HEK293T (cell line): ENCODE measurements around the gene MEGF9.

Experiments
- BHLHE40 ChIP-seq: fragments of 450-650 bp; IDR thresholded peaks from 2 replicates; pipeline ENCODE4 v1.6.1; 2016; ENCODE audit warnings: mild to moderate bottlenecking, moderate library complexity, borderline replicate concordance
- FOXA1 ChIP-seq: fragments of 450-650 bp; IDR thresholded peaks from 2 replicates; pipeline ENCODE4 v1.6.1; 2016; ENCODE audit warnings: mild to moderate bottlenecking
- FOXK2 ChIP-seq: fragments of 450-650 bp; IDR thresholded peaks from 2 replicates; pipeline ENCODE4 v1.6.1; 2016; ENCODE audit warnings: mild to moderate bottlenecking
- FOXM1 ChIP-seq: fragments of 450-650 bp; IDR thresholded peaks from 2 replicates; pipeline ENCODE4 v1.6.1; 2017; ENCODE audit warnings: mild to moderate bottlenecking, borderline replicate concordance
- L3MBTL2 ChIP-seq: fragments of 450-650 bp; conservative IDR thresholded peaks from 2 replicates; pipeline ENCODE4 v1.6.1; 2016; ENCODE audit warnings: mild to moderate bottlenecking
- NFRKB ChIP-seq: fragments of 450-650 bp; IDR thresholded peaks from 2 replicates; pipeline ENCODE4 v1.6.1; 2016; ENCODE audit warnings: mild to moderate bottlenecking, moderate library complexity
- SP1 ChIP-seq: fragments of 450-650 bp; IDR thresholded peaks from 2 replicates; pipeline ENCODE4 v1.6.1; 2017
- SUZ12 ChIP-seq: fragments of 450-650 bp; IDR thresholded peaks from 2 replicates; pipeline ENCODE4 v1.6.1; 2016; ENCODE audit warnings: mild to moderate bottlenecking
- TARDBP ChIP-seq: fragments of 450-650 bp; IDR thresholded peaks from 2 replicates; pipeline ENCODE4 v1.6.1; 2016
- ZNF384 ChIP-seq: fragments of 450-650 bp; IDR thresholded peaks from 2 replicates; pipeline ENCODE4 v1.6.1; 2016

GRCh38 chr9:120726484-120726883, 12.2 kb upstream of the MEGF9 start:
- no peak for TF ChIP-seq SP1
- no peak for TF ChIP-seq BHLHE40
- no peak for TF ChIP-seq SUZ12
- no peak for TF ChIP-seq FOXA1
- no peak for TF ChIP-seq L3MBTL2
- TF ChIP-seq FOXM1: no peak
- no peak for TF ChIP-seq NFRKB
- TF ChIP-seq TARDBP: no peak
- TF ChIP-seq ZNF384: no peak
- no peak for TF ChIP-seq FOXK2
